OCI-LY1 (cell line): Measurements from ENCODE around the gene CNPPD1.

ENCODE experiments used
- H2AFZ ChIP-seq: fragments of 200-600 bp; sonication (generic), shearing (Covaris generic); 2 replicates; pipeline ENCODE4 v1.6.0; 2014; ENCODE audit warnings: antibody characterized with exemption, mild to moderate bottlenecking, low read length
- H3F3A ChIP-seq: fragments of 200-600 bp; sonication (generic), shearing (Covaris generic); 2 replicates; pipeline ENCODE4 v1.6.0; 2014; ENCODE audit warnings: mild to moderate bottlenecking, antibody characterized with exemption, low read length, moderate library complexity; ENCODE audit not compliant: insufficient read depth
- H3K27ac ChIP-seq: fragments of 200-600 bp; sonication (generic); 2 replicates; pipeline ENCODE4 v1.5.1; 2014; ENCODE audit warnings: low read length, mixed run types, mild to moderate bottlenecking, low read depth; ENCODE audit not compliant: poor library complexity, severe bottlenecking
- H3K27me3 ChIP-seq: fragments of 200-600 bp; sonication (generic); 2 replicates; pipeline ENCODE4 v1.6.0; 2014; ENCODE audit warnings: antibody characterized with exemption, mild to moderate bottlenecking, low read length, moderate library complexity; ENCODE audit not compliant: insufficient read depth
- H3K36me3 ChIP-seq: fragments of 200-600 bp; sonication (generic); 2 replicates; pipeline ENCODE4 v1.6.1; 2014; ENCODE audit warnings: mild to moderate bottlenecking, antibody characterized with exemption, low read length, moderate library complexity, mixed read lengths; ENCODE audit not compliant: insufficient read depth
- H3K4me1 ChIP-seq: fragments of 200-600 bp; sonication (generic); 2 replicates; pipeline ENCODE4 v1.5.1; 2014; ENCODE audit warnings: mild to moderate bottlenecking, low read length, moderate library complexity; ENCODE audit not compliant: insufficient read depth, severe bottlenecking
- H3K4me2 ChIP-seq: fragments of 200-600 bp; sonication (generic), shearing (Covaris generic); 2 replicates; pipeline ENCODE4 v1.6.1; 2014; ENCODE audit warnings: low read length
- H3K4me3 ChIP-seq: fragments of 200-600 bp; sonication (generic); 2 replicates; pipeline ENCODE4 v1.5.1; 2014; ENCODE audit warnings: low read length, low read depth, mild to moderate bottlenecking, mixed read lengths; ENCODE audit not compliant: poor library complexity, severe bottlenecking
- H3K79me2 ChIP-seq: fragments of 200-600 bp; shearing (Covaris generic); 2 replicates; pipeline ENCODE4 v1.6.1; 2016; ENCODE audit warnings: mixed run types, low read length, mixed read lengths; ENCODE audit not compliant: insufficient read depth
- H3K9ac ChIP-seq: fragments of 200-600 bp; sonication (generic), shearing (Covaris generic); 2 replicates; pipeline ENCODE4 v1.6.1; 2014; ENCODE audit warnings: mild to moderate bottlenecking, low read length, mixed read lengths
- H3K9me2 ChIP-seq: fragments of 200-600 bp; sonication (generic), shearing (Covaris generic); 2 replicates; pipeline ENCODE4 v1.6.1; 2014; ENCODE audit warnings: low read depth, mild to moderate bottlenecking, low read length, mixed read lengths
- H3K9me3 ChIP-seq: fragments of 200-600 bp; shearing (Covaris generic); 2 replicates; pipeline ENCODE4 v1.6.1; 2014; ENCODE audit warnings: low read length, mixed read lengths
- H4K20me1 ChIP-seq: fragments of 200-600 bp; sonication (generic), shearing (Covaris generic); 2 replicates; pipeline ENCODE4 v1.6.0; 2016; ENCODE audit warnings: mild to moderate bottlenecking, low read length; ENCODE audit not compliant: insufficient read depth
- CTCF ChIP-seq: fragments of 200-600 bp; sonication (generic), shearing (Covaris generic); IDR thresholded peaks from 2 replicates; pipeline ENCODE4 v1.5.1; 2017; ENCODE audit warnings: mild to moderate bottlenecking, antibody characterized with exemption, low read length, moderate library complexity, mixed read lengths
- EZH2 ChIP-seq: fragments of 200-600 bp; sonication (generic), shearing (Covaris generic); IDR thresholded peaks from 2 replicates; pipeline ENCODE4 v1.8.0; 2017; ENCODE audit warnings: borderline replicate concordance, mixed run types, mild to moderate bottlenecking, antibody characterized with exemption, low read length, moderate library complexity, mixed read lengths

CNPPD1 gene

GRCh38 chr2:219163156-219163555 is 13.6 kb downstream of the CNPPD1 start:
- Histone ChIP-seq H3K9ac (no peak overlapping the region), H2AFZ (no peak overlapping the region), H3K4me2 (no peak overlapping the region), H3K27ac (no peak overlapping the region), H3F3A (0 out of 2 replicates have a peak, but pooled peaks cover 4% of the 10 kb centered on the region), H3K9me3 (no peaks in the 10 kb centered on the region), H4K20me1 (no peaks in the 10 kb centered on the region), H3K79me2 (no peaks in the 10 kb centered on the region), H3K27me3 (no peaks in the 10 kb centered on the region), H3K4me3 (no peak overlapping the region), H3K4me1 (peaks cover 13% of the 10 kb centered on the region), H3K9me2 (no peaks in the 10 kb centered on the region), H3K36me3 (0 out of 2 replicates have a peak, but pooled peaks cover 4% of the 10 kb centered on the region)
- no peak for TF ChIP-seq EZH2
- TF ChIP-seq CTCF, result no peak

- no peaks in the 10 kb centered on the region for H3K79me2 ChIP-seq
- H3K27ac ChIP-seq, result no peak overlapping the region
- H2AFZ ChIP-seq, result no peak overlapping the region
- no peaks in the 10 kb centered on the region for H3K27me3 ChIP-seq
- peak overlapping the region; percentile 63 for H3K4me3 ChIP-seq
- 0 out of 2 replicates have a peak, but pooled peaks cover 4% of the 10 kb centered on the region for H3K36me3 ChIP-seq
- TF ChIP-seq EZH2 (no peak), CTCF (no peak)
- H3K4me1 ChIP-seq, result peaks cover 13% of the 10 kb centered on the region
- peak overlapping the region; percentile 65; the same call in 1 of the 2 replicates for H3K9ac ChIP-seq
- H3K9me2 ChIP-seq, result no peaks in the 10 kb centered on the region
- 0 out of 2 replicates have a peak, but pooled peaks cover 4% of the 10 kb centered on the region for H3F3A ChIP-seq
- H3K4me2 ChIP-seq, result peak overlapping the region; percentile 89
- H3K9me3 ChIP-seq, result no peaks in the 10 kb centered on the region
- H4K20me1 ChIP-seq, result no peaks in the 10 kb centered on the region
Measured at GRCh38 chr2:219161097-219161496, 15.6 kb downstream of the CNPPD1 start.

DNA sequence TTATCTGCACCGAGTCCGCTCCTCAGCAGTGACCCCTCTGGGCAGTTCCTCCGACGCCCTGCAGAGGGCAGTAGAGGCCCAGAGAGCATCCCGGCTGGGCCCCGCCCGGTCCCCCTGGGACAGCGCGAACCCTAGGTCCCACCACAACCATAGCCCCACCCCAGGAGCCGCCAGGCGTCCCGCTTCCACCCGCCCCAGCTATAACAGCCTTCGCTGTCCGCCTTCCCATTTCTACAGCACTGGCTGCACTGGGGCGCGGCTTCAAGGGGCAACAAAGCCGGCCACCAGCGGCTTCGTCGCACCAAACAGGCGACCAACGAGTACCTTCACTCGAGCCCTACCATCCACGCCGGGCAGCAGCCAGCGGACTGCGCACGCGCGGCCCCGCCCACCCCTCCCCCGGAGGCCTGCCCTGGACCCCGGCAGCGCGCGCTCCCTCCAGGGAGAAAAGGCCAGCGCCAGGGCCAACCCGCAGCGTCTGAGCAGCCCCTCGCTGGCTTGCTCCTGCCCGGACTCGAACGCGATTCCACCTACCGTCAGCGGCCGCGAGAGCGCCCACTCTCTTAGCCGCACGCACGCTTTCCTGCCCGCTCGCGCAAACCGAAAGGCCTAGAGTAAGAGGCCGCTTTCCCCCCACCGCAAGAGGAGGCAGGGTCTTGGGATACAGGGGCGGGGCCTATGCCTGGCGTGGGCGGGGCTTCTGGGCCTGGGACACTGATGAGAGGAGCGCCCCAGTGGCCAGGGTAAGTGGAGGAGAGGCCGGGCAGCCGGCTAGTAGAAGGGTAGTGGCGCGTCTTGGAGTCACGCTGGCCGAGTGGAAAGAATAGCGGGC is 16.3 kb downstream of the CNPPD1 start, which contains the start of gene NHEJ1:
TSS of gene NHEJ1 (minus strand) at position 630 of the 832 bp plus-strand sequence. CDS start 2,453 bp downstream, outside the sequence.
- H3K4me3 ChIP-seq, result peak within 1 kb of the TSS; percentile 63
- H3K4me2 ChIP-seq, result peak within 1 kb of the TSS; percentile 89
- H3K4me1 ChIP-seq, result peaks cover 13% of the 10 kb centered on the region
- H3K36me3 ChIP-seq, result no peaks in the 10 kb centered on the region
- H2AFZ ChIP-seq, result peak within 1 kb of the TSS; percentile 86; the same call in 1 of the 2 replicates
- no peaks in the 10 kb centered on the region for H4K20me1 ChIP-seq
- no peak for TF ChIP-seq EZH2
- TF ChIP-seq CTCF, result peak; percentile 89
- no peaks in the 10 kb centered on the region for H3K9me2 ChIP-seq
- peak within 1 kb of the TSS; percentile 65 for H3K9ac ChIP-seq
- no peaks in the 10 kb centered on the region for H3K9me3 ChIP-seq
- H3K27ac ChIP-seq, result peak within 1 kb of the TSS; percentile 32
- H3K27me3 ChIP-seq, result no peaks in the 10 kb centered on the region
- H3F3A ChIP-seq, result 0 out of 2 replicates have a peak, but pooled peaks cover 4% of the 10 kb centered on the region
- H3K79me2 ChIP-seq, result no peaks in the 10 kb centered on the region
